ENCODE data around the gene SLC1A4.
"Not testable (repeated sequence)": the region's sequence is repeated elsewhere in the genome, so short reads cannot be mapped to it uniquely, and the experiment has no call there.

The SLC1A4 gene

DNA sequence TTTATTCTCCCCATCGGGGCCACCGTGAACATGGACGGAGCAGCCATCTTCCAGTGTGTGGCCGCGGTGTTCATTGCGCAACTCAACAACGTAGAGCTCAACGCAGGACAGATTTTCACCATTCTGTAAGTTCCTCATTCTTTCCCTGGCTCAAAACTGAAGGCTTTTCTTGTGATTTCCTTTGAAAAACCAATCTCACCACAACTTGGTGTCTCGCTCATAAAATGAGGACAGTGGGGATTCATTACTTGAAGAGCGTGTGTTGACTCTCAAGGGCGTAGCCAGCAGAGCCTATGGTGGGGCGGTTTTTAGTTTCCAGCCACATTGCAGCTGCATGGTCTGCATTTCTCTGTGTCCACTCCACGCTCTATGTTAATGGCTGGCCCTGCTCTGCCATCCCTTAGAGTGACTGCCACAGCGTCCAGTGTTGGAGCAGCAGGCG is 29.0 kb downstream of the SLC1A4 start:
- no peak overlapping the region for H3K4me3 ChIP-seq (ENCODE audit: low read depth, low read length)
- DNase-seq (ENCODE audit: low read depth): no peak
- TF ChIP-seq, protein P1, sequence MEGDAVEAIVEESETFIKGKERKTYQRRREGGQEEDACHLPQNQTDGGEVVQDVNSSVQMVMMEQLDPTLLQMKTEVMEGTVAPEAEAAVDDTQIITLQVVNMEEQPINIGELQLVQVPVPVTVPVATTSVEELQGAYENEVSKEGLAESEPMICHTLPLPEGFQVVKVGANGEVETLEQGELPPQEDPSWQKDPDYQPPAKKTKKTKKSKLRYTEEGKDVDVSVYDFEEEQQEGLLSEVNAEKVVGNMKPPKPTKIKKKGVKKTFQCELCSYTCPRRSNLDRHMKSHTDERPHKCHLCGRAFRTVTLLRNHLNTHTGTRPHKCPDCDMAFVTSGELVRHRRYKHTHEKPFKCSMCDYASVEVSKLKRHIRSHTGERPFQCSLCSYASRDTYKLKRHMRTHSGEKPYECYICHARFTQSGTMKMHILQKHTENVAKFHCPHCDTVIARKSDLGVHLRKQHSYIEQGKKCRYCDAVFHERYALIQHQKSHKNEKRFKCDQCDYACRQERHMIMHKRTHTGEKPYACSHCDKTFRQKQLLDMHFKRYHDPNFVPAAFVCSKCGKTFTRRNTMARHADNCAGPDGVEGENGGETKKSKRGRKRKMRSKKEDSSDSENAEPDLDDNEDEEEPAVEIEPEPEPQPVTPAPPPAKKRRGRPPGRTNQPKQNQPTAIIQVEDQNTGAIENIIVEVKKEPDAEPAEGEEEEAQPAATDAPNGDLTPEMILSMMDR (IDR thresholded peaks at IDR 0.05; ENCODE audit: control insufficient read depth, extremely low read depth, insufficient read depth): no peak

DNA sequence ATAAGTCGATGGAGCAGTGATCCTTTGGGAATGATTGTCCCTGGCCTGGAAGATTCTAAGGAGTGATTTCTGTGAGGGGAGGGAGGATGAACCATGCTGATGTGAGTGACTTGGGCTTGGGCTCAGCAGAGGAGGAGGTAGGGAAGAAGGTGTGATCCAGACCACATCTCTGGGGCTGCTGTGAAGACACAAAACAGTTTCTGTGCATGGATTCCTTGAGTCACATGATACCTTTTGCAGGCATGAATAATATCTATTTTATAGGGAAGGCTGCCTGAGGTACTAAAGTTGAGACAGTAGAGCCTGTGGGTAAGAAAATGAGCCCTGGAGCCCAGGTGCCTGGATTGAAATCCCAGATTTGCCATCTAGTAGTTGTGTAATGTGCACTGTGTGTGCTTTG is 29.8 kb downstream of the SLC1A4 start:
- no peak for DNase-seq (ENCODE audit: low read depth)
- H3K4me3 ChIP-seq (ENCODE audit: low read depth, low read length): no peak overlapping the region
- TF ChIP-seq, protein P1 (IDR thresholded peaks at IDR 0.05; ENCODE audit: control insufficient read depth, extremely low read depth, insufficient read depth): no peak

DNA sequence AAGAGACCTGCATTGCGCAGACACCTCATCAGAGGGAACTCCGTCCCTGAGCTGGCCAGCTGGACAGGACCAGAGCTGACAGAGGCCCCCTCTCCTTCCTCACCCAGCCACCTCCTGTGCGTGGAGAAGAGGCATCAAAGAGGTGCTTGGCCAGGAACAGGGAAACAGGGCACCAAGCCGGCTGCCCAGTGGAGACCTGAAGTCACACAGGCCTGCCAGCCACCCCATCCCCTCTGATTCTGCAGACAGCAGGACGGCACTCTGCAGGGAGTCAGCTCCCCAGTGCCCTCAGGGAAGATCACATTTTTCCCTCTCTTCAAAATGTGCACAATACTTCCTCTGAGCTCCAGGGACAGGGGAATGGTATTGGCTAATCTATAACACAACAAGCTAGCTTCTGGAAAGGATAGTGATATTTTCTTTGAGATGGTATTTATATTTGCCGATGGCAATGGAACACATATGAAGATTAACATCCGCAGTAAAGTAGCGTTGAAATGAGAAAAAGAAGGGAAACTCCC is 30.5 kb downstream of the SLC1A4 start:
- DNase-seq (ENCODE audit: low read depth): no peak
- TF ChIP-seq, protein P1 (IDR thresholded peaks at IDR 0.05; ENCODE audit: control insufficient read depth, extremely low read depth, insufficient read depth): no peak
- H3K4me3 ChIP-seq (ENCODE audit: low read depth, low read length): no peak overlapping the region

DNA sequence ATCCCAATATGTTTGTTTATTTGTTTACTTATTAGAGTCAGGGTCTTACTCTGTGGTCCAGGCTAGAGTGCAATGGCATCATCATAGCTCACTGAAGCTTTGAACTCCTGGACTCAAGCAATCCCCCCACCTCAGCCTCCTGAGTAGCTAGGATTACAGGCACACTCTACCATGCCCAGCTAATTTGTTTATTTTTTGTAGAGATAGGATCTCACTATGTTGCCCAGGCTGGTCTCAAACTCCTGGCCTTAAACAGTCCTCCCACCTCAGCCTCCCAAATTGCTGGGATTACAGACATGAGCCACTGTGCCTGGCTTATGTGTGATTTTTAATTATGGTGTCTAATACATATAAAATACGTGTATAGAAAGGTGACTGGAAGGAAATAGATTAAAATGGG is 31.1 kb downstream of the SLC1A4 start:
- H3K4me3 ChIP-seq (ENCODE audit: low read depth, low read length); DNase-seq (ENCODE audit: low read depth): not testable (repeated sequence)

DNA sequence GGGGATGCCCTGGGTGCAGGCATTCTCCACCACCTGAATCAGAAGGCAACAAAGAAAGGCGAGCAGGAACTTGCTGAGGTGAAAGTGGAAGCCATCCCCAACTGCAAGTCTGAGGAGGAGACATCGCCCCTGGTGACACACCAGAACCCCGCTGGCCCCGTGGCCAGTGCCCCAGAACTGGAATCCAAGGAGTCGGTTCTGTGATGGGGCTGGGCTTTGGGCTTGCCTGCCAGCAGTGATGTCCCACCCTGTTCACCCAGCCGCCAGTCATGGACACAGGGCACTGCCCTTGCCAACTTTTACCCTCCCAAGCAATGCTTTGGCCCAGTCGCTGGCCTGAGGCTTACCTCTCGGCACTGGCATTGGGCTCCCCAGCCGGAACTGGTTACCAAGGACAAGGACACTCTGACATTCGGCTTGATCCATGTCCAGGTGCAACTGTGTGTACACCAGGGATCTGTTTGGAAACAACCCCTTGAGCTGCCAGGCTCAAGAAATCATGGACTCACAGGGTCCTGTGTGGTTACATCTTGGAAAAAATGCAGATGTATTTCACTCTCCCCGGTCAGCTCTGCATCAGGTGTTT is 31.8 kb downstream of the SLC1A4 start:
- TF ChIP-seq, protein P1 (IDR thresholded peaks at IDR 0.05; ENCODE audit: control insufficient read depth, extremely low read depth, insufficient read depth): no peak
- H3K4me3 ChIP-seq (ENCODE audit: low read depth, low read length): no peak overlapping the region
- DNase-seq (ENCODE audit: low read depth): no peak

DNA sequence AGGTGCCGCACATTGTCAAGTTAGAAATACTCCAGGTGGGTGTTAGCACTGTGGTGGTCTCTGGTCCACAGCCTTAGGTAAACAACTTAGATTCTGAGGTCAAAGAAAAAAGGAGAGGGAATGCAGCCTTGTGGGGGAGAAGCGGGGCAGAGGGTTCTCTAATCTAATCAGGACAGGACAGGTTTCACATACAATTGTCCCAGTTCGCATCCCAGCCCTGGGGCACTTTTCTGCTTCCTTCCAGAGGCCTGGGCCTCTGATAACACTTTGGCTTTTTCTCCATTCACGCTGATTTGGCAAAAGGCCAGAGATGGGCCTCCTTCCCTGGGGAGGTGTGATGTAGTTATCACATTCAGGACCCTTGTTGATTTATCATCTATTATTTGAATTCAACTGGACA is 32.5 kb downstream of the SLC1A4 start:
- TF ChIP-seq, protein P1 (IDR thresholded peaks at IDR 0.05; ENCODE audit: control insufficient read depth, extremely low read depth, insufficient read depth): no peak
- no peak for DNase-seq (ENCODE audit: low read depth)
- no peak overlapping the region for H3K4me3 ChIP-seq (ENCODE audit: low read depth, low read length)

DNA sequence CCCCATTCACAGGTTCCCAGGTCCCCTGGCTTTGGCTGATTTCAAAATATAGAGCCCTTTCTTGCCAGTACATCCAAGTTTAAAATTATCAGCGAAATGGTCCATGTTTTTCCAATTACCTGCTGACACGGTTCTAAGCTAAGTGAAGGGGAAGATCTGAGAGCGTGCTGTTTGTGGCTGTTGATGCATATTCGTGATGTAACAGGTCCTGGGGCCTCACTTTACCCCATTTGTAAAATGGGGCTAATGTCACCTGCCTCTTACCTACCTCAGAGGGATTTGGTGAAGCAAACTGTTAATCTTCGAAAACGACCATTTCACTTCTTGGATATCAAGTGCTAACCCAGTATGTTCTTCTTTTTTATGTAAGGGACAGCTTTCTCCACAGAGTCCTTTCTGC is 33.0 kb downstream of the SLC1A4 start:
- TF ChIP-seq, protein P1 (IDR thresholded peaks at IDR 0.05; ENCODE audit: control insufficient read depth, extremely low read depth, insufficient read depth): no peak
- DNase-seq (ENCODE audit: low read depth): no peak
- no peak overlapping the region for H3K4me3 ChIP-seq (ENCODE audit: low read depth, low read length)
